ENCODE measurements around the gene ZNF737. TPM values are rescaled to one million over a fixed set of nuclear protein-coding genes. Genes with fewer than 3 reads are reported as not detected.
"Not testable (repeated sequence)": the region's sequence is repeated elsewhere in the genome, so short reads cannot be mapped to it uniquely, and the experiment has no call there.

ZNF737 gene
- 1 to 10 TPM; 5.4 to 6.4 (median 5.7) TPM for total RNA-seq

GRCh38 chr19:20565321-20566018 lies at the start of gene ZNF737:
Gene ZNF737 (minus strand): TSS chr19:20565781. CDS start chr19:20565640, 141 bp downstream.
- H3K4me3 Mint-ChIP-seq, result peak within 1 kb of the TSS; percentile 97
- peak; percentile 87 for DNase-seq
- H3K27me3 Mint-ChIP-seq (ENCODE audit: low read depth), result no peaks in the 10 kb centered on the region
- peak; percentile 98 for ATAC-seq
- peaks cover 40% of the 10 kb centered on the region for H3K9me3 Mint-ChIP-seq
- H3K36me3 Mint-ChIP-seq (ENCODE audit: insufficient read depth), result peaks cover 32% of the 10 kb centered on the region
- H3K4me1 Mint-ChIP-seq (ENCODE audit: low read depth), result peaks cover 34% of the 10 kb centered on the region

GRCh38 chr19:20614971-20615370 lies 49.4 kb upstream of the ZNF737 start:
- ATAC-seq; DNase-seq; H3K4me3 Mint-ChIP-seq; H3K27me3 Mint-ChIP-seq (ENCODE audit: low read depth); H3K4me1 Mint-ChIP-seq (ENCODE audit: low read depth); H3K36me3 Mint-ChIP-seq (ENCODE audit: insufficient read depth): not testable (repeated sequence)
- peaks cover 47% of the 10 kb centered on the region for H3K9me3 Mint-ChIP-seq

DNA sequence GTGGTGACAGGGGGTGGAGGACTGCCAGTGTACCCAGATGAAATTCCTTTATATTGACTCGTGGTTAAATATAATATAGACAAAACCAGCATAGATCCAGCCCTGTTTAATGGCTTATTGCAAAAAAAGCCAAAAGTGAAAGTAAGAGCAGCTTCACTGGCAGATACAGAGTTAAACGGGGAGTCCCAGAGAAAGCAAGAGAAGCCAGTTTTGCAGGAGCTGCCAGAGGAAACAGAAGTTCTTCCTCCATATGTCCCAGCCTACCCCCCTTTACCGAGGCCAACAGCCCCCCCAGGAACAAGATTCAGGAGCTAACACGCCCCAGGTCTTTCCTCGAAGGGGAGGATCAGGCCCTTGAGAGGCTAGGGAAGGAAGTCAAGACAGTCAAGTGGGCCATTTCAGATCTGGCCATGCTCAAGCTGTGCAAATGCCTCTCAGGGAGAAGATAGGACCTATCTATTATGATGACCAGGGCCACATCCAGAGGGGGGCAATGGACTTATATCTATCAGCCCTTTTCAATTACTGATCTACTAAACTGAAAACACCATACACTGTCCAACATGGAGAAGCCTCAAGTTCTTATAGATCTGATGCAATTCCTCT lies 47.2 kb upstream of the ZNF737 start:
- Mint-ChIP-seq H3K36me3 (ENCODE audit: insufficient read depth) (peaks cover 2% of the 10 kb centered on the region), H3K27me3 (ENCODE audit: low read depth) (no peaks in the 10 kb centered on the region), H3K9me3 (peaks cover 49% of the 10 kb centered on the region), H3K4me1 (ENCODE audit: low read depth) (peaks cover 6% of the 10 kb centered on the region), H3K4me3 (no peak overlapping the region)
- ATAC-seq, result no peak
- DNase-seq, result no peak

DNA sequence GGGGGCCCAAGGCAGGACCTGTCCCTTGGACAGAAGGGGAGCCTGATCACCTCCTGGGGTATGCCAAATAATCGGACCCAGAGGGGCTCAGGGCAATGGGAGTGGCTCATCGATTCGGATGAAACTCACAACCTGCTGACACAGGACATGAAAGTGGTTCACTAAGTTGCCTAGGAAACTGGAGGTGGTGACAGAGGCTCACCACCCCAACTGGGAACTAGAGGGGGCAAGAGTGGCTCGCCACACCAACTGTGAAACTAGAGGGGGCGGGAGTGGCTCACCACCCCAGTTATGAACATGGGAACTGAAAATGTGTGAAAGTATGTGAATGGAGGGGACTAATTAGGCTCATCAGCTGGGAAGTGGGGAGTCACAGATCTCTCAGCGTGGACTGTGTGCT lies 46.3 kb upstream of the ZNF737 start:
- Mint-ChIP-seq H3K4me3 (no peak overlapping the region), H3K9me3 (peaks cover 46% of the 10 kb centered on the region)

GRCh38 chr19:20607943-20608342 lies 42.4 kb upstream of the ZNF737 start:
- ATAC-seq, result no peak
- H3K9me3 Mint-ChIP-seq, result peaks cover 33% of the 10 kb centered on the region

More for the DNA sequence above, 46.3 kb upstream of the ZNF737 start:
- no peak for DNase-seq
- Mint-ChIP-seq H3K36me3 (ENCODE audit: insufficient read depth) (peaks cover 2% of the 10 kb centered on the region), H3K27me3 (ENCODE audit: low read depth) (no peaks in the 10 kb centered on the region), H3K4me1 (ENCODE audit: low read depth) (peaks cover 6% of the 10 kb centered on the region)
- no peak for ATAC-seq

GRCh38 chr19:20558571-20558970 lies 7.0 kb downstream of the ZNF737 start:
- peaks cover 22% of the 10 kb centered on the region for H3K4me1 Mint-ChIP-seq (ENCODE audit: low read depth)
- ATAC-seq, result no peak
- no peak overlapping the region for H3K4me3 Mint-ChIP-seq
- peaks cover 66% of the 10 kb centered on the region for H3K36me3 Mint-ChIP-seq (ENCODE audit: insufficient read depth)
- H3K9me3 Mint-ChIP-seq, result peaks cover 39% of the 10 kb centered on the region
- H3K27me3 Mint-ChIP-seq (ENCODE audit: low read depth), result no peaks in the 10 kb centered on the region
- DNase-seq, result no peak

More at GRCh38 chr19:20607943-20608342, 42.4 kb upstream of the ZNF737 start:
- Mint-ChIP-seq H3K4me3 (no peak overlapping the region), H3K36me3 (ENCODE audit: insufficient read depth) (peaks cover 2% of the 10 kb centered on the region), H3K27me3 (ENCODE audit: low read depth) (no peaks in the 10 kb centered on the region), H3K4me1 (ENCODE audit: low read depth) (peaks cover 6% of the 10 kb centered on the region)
- DNase-seq, result no peak

DNA sequence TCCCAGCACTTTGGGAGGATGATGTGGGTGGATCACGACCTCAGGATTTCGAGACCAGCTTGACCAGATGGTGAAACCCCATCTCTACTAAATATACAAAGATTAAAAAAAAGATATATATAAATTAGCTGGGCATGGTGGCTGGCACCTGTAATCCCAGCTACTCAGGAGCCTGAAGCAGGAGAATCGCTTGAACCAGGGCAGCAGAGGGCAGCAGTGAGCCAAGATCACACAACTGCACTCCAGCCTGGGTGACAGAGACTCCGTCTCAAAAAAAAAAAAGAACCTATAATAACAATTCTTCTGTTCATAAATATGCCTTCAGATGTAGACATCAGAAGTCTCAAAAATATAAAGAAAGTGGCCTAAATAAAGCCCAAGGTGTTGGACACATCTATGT lies 7.6 kb downstream of the ZNF737 start:
- ATAC-seq (no peak), DNase-seq (no peak)
- Mint-ChIP-seq H3K9me3 (peaks cover 40% of the 10 kb centered on the region), H3K4me3 (no peak overlapping the region), H3K36me3 (ENCODE audit: insufficient read depth) (peaks cover 68% of the 10 kb centered on the region), H3K27me3 (ENCODE audit: low read depth) (no peaks in the 10 kb centered on the region), H3K4me1 (ENCODE audit: low read depth) (peaks cover 20% of the 10 kb centered on the region)

GRCh38 chr19:20544667-20545333 lies 20.8 kb downstream of the ZNF737 start:
- H3K27me3 Mint-ChIP-seq (ENCODE audit: low read depth); H3K4me3 Mint-ChIP-seq; H3K4me1 Mint-ChIP-seq (ENCODE audit: low read depth); DNase-seq; ATAC-seq: not testable (repeated sequence)
- H3K9me3 Mint-ChIP-seq, result peaks cover 37% of the 10 kb centered on the region
- H3K36me3 Mint-ChIP-seq (ENCODE audit: insufficient read depth), result peaks cover 59% of the 10 kb centered on the region

DNA sequence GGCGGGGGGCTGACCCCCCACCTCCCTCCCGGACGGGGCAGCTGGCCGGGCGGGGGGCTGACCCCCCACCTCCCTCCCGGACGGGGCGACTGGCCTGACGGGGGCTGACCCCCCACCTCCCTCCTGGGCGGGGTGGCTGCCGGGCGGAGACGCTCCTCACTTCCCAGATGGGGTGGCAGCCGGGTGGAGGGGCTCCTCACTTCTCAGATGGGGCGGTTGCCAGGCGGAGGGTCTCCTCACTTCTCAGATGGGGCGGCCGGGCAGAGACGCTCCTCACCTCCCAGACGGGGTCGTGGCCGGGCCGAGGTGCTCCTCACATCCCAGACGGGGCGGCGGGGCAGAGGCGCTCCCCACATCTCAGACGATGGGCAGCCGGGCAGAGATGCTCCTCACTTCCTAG lies 35.3 kb downstream of the ZNF737 start:
- not testable (repeated sequence) for H3K4me3 Mint-ChIP-seq; DNase-seq; ATAC-seq; H3K4me1 Mint-ChIP-seq (ENCODE audit: low read depth); H3K27me3 Mint-ChIP-seq (ENCODE audit: low read depth)
- Mint-ChIP-seq H3K36me3 (ENCODE audit: insufficient read depth) (peaks cover 21% of the 10 kb centered on the region), H3K9me3 (peaks cover 26% of the 10 kb centered on the region)

- Mint-ChIP-seq H3K27me3 (ENCODE audit: low read depth) (no peaks in the 10 kb centered on the region), H3K4me3 (no peak overlapping the region), H3K4me1 (ENCODE audit: low read depth) (no peaks in the 10 kb centered on the region), H3K9me3 (peaks cover 36% of the 10 kb centered on the region), H3K36me3 (ENCODE audit: insufficient read depth) (no peaks in the 10 kb centered on the region)
- ATAC-seq (no peak), DNase-seq (no peak)
Measured at GRCh38 chr19:20513189-20513904, 52.2 kb downstream of the ZNF737 start.

DNA sequence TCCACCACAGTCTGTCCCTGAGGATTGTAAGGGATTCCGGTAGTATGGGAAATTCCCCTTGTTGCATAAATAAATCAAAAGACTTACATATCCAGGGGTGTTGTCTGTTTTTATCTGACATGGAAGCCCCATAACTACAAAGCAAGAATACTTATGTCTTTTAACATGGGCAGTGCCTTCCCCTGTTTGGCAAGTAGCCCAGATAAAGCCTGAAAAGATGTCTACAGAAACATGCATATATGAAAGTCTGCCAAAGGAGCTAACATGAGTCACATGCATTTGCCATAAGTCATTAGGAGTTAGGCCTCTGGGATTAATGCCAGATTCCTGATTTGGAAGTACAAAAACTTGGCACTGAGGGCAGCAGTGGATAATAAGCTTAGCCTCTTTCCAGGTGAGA lies 62.1 kb downstream of the ZNF737 start:
- Mint-ChIP-seq H3K36me3 (ENCODE audit: insufficient read depth) (no peaks in the 10 kb centered on the region), H3K9me3 (peaks cover 70% of the 10 kb centered on the region), H3K27me3 (ENCODE audit: low read depth) (no peaks in the 10 kb centered on the region), H3K4me1 (ENCODE audit: low read depth) (no peaks in the 10 kb centered on the region), H3K4me3 (no peak overlapping the region)
- ATAC-seq, result no peak
- no peak for DNase-seq

Other genes starting within 250 kb of the ZNF737 start
- 1 to 10 TPM; 6.1 to 7.2 (median 6.7) TPM for gene ZNF626, start 95.8 kb upstream of the ZNF737 start, total RNA-seq
- 1 to 10 TPM; 4.5 to 6.1 (median 4.7) TPM for gene ZNF66, start 210.5 kb upstream of the ZNF737 start, total RNA-seq

Measured in activated T-cell treated with anti-CD3 and anti-CD28 coated beads, Interleukin-2, amount 50 U/mL, for 4 hours (primary cell).